Fibroblast of lung (primary cell): ENCODE results near the gene CHMP4B.

Experiments used
- CTCF ChIP-seq, 2 donors: IDR thresholded peaks in 1 of 2; conservative IDR thresholded peaks in 1 of 2; 1 replicate in 1 of 2; 2 replicates in 1 of 2; pipeline ENCODE4 v1.5.1; 2011 to 2012; ENCODE audit warnings: low read length in 2 of 2, control low read depth in 1 of 2, inconsistent platforms in 1 of 2, low read depth in 1 of 2, mild to moderate bottlenecking in 1 of 2
- EZH2 ChIP-seq: IDR thresholded peaks from 2 replicates; pipeline ENCODE4 v1.5.1; 2012; ENCODE audit warnings: low read length, control low read depth, mild to moderate bottlenecking; ENCODE audit errors: missing control alignments

GRCh38 chr20:33769043-33769442, 42.1 kb upstream of the CHMP4B start:
- no peak for TF ChIP-seq CTCF (conservative IDR thresholded peaks at IDR 0.05 in 1 of 2, IDR thresholded peaks at IDR 0.05 in 1 of 2; ENCODE audit: low read depth in 1 of 2, low read length in 2 of 2)
- TF ChIP-seq EZH2, result no peak
